DOHH2 (cell line): ENCODE data around the gene CYBA.

Experiments
- H3F3A ChIP-seq: fragments of 200-600 bp; sonication (generic), shearing (Covaris generic); 2 replicates; pipeline ENCODE4 v1.6.0; 2016; ENCODE audit warnings: antibody characterized with exemption, mild to moderate bottlenecking; ENCODE audit not compliant: control insufficient read depth, insufficient read depth
- H3K27ac ChIP-seq: fragments of 200-600 bp; sonication (generic); 2 replicates; pipeline ENCODE4 v1.5.1; 2014; ENCODE audit warnings: low read depth, mild to moderate bottlenecking, low read length, moderate library complexity
- H3K27me3 ChIP-seq: fragments of 200-600 bp; sonication (generic); 2 replicates; pipeline ENCODE4 v1.6.1; 2014; ENCODE audit warnings: mild to moderate bottlenecking, low read length, mixed read lengths; ENCODE audit not compliant: control insufficient read depth
- H3K36me3 ChIP-seq: fragments of 200-600 bp; sonication (generic); 2 replicates; pipeline ENCODE4 v1.6.1; 2014; ENCODE audit warnings: mild to moderate bottlenecking, low read length, moderate library complexity, mixed read lengths; ENCODE audit not compliant: control insufficient read depth
- H3K4me1 ChIP-seq: fragments of 200-600 bp; sonication (generic); 2 replicates; pipeline ENCODE4 v1.6.1; 2014; ENCODE audit warnings: mild to moderate bottlenecking, low read length, mixed read lengths; ENCODE audit not compliant: control insufficient read depth
- H3K4me2 ChIP-seq: fragments of 200-600 bp; sonication (generic); 2 replicates; pipeline ENCODE4 v1.6.0; 2014; ENCODE audit warnings: mild to moderate bottlenecking, low read length, moderate library complexity
- H3K4me3 ChIP-seq: fragments of 200-600 bp; sonication (generic); 2 replicates; pipeline ENCODE4 v1.5.1; 2014; ENCODE audit warnings: mild to moderate bottlenecking, low read length, mixed read lengths
- H3K79me2 ChIP-seq: fragments of 200-600 bp; sonication (generic); 2 replicates; pipeline ENCODE4 v1.6.1; 2014; ENCODE audit warnings: mild to moderate bottlenecking, low read length, mixed read lengths; ENCODE audit not compliant: control insufficient read depth
- H3K9me2 ChIP-seq: fragments of 200-600 bp; sonication (generic); replicated peaks from 2 replicates; pipeline ENCODE4 v1.6.1; 2014; ENCODE audit warnings: mild to moderate bottlenecking, low read length, mixed read lengths; ENCODE audit not compliant: control insufficient read depth
- H3K9me3 ChIP-seq: fragments of 200-600 bp; sonication (generic); 2 replicates; pipeline ENCODE4 v1.6.1; 2014; ENCODE audit warnings: antibody characterized with exemption, low read length, mixed read lengths; ENCODE audit not compliant: control insufficient read depth, insufficient read depth
- H4K20me1 ChIP-seq: fragments of 200-600 bp; sonication (generic); 2 replicates; pipeline ENCODE4 v1.6.0; 2014; ENCODE audit warnings: low read depth, mild to moderate bottlenecking, antibody characterized with exemption, low read length, moderate library complexity; ENCODE audit not compliant: control insufficient read depth, insufficient read depth
- CTCF ChIP-seq: fragments of 200-600 bp; sonication (generic); IDR thresholded peaks from one replicate; pipeline ENCODE4 v1.5.1; 2014; ENCODE audit warnings: antibody characterized with exemption, mild to moderate bottlenecking, low read depth, low read length; ENCODE audit not compliant: poor library complexity, severe bottlenecking
- EZH2phosphoT487 ChIP-seq: fragments of 200-600 bp; sonication (generic); IDR thresholded peaks from 2 replicates; pipeline ENCODE4 v1.6.1; 2017; ENCODE audit warnings: borderline replicate concordance, mild to moderate bottlenecking, antibody characterized with exemption, low read length, moderate library complexity, mixed read lengths

Gene CYBA

DNA sequence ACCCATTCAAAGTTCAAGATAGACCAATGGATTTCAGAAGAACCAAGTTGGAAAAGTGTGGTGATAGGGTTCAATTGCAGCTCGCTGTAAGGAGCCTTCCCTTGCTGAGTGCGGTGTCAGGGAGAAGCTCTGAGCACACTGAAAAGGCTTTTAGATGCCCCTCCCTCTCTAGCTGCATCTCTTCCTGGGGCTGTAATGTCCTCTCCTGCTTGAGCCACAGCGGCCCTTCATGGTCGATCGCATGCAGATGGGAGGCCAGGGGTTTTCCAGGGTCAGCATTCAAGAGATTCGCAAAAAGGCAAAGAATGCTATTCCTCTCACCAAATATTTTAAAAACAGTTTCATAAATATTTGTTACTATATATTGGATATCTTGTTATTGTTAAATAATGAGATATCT is 56.9 kb downstream of the CYBA start:
- Histone ChIP-seq H3K79me2 (peaks cover 70% of the 10 kb centered on the region), H3K4me1 (no peaks in the 10 kb centered on the region), H3K4me2 (no peak overlapping the region), H3K27me3 (no peaks in the 10 kb centered on the region), H4K20me1 (peaks cover 3% of the 10 kb centered on the region), H3K27ac (no peak overlapping the region), H3K9me3 (no peaks in the 10 kb centered on the region), H3K9me2 (no peaks in the 10 kb centered on the region), H3K4me3 (no peak overlapping the region), H3F3A (no peaks in the 10 kb centered on the region), H3K36me3 (peaks cover 61% of the 10 kb centered on the region)
- TF ChIP-seq EZH2phosphoT487 (no peak), CTCF (no peak)

GRCh38 chr16:88593489-88593888 is 57.4 kb downstream of the CYBA start:
- no peaks in the 10 kb centered on the region for H3K9me2 ChIP-seq
- H3K27me3 ChIP-seq, result no peaks in the 10 kb centered on the region
- TF ChIP-seq CTCF (no peak), EZH2phosphoT487 (no peak)
- no peak overlapping the region for H3K27ac ChIP-seq
- H3K4me3 ChIP-seq, result no peak overlapping the region
- no peaks in the 10 kb centered on the region for H3F3A ChIP-seq
- H3K9me3 ChIP-seq, result no peaks in the 10 kb centered on the region
- no peaks in the 10 kb centered on the region for H3K4me1 ChIP-seq
- H3K79me2 ChIP-seq, result peaks cover 71% of the 10 kb centered on the region
- peaks cover 3% of the 10 kb centered on the region for H4K20me1 ChIP-seq
- H3K36me3 ChIP-seq, result peaks cover 63% of the 10 kb centered on the region
- no peak overlapping the region for H3K4me2 ChIP-seq
